ENCODE measurements around the gene ART3.

ART3 gene

GRCh38 chr4:76153356-76153755 is 78.8 kb downstream of the ART3 start:
- no peak for DNase-seq

DNA sequence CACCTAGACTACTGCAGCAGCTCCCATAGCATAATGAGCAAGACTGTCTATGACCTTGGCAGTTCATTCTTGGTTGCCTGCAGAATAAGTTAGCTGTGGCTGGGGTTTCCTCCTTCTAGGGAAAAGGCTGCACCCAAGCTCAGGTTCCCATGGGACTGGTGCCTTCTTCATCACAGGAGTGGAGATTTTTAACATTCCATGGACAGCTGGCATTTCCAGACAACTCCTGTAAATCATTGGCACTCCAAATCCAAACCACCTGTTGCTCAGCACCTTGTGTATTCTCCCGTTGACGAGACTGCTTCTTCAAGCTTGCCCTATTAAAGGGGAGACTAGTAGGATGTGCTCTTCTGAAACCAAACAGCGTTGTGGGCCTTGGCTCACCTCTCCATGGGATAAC is 81.5 kb downstream of the ART3 start:
- DNase-seq = no peak

DNA sequence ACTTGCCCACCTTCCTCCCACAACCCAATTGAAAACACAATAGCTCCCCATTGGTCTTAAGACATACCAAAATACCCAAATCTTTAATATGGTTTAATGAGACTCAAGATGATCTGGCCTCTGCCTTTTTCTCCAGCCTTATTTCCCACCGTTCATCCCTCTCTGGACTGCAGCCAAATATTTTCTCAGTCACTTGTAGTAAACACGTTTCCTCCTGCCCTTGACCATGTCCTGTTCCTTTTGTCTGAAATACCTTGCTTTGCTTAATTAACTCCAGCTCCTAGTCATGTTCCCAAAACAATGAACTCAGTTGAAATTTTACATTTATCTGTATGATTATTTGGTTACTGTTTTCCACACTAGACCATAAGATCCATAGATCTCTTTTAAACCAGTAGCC is 82.1 kb downstream of the ART3 start:
- DNase-seq = no peak

DNA sequence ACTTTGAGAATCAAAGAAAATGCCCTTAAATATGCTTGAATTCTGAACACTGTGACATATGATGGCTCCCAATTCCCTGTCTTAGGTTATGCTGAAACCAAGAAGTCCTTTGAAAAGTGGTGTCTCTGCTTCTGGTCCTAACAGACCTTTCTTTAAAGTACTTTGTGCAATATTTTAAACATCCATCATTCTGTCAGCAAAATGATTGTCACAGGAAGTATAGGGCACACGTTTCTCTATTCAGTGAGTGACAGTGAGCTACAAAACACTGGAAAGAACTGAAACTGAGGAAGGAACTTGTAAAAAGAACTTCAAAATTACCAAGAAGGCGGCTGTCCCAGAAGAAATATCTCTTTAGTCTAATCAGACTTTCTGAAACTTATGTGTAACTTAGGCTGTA is 85.8 kb downstream of the ART3 start:
- DNase-seq = no peak
